Left ventricle myocardium superior (tissue), 1 donor: Measurements from ENCODE around the gene QRICH1. TPM values are rescaled to one million over a fixed set of nuclear protein-coding genes. Genes with fewer than 3 reads are reported as not detected.
A peak's percentile ranks its signal among the peaks of the same experiment; 100 is the strongest.

Experiments used
- ATAC-seq: fragments of 200-7000 bp; cut with Tn5 transposase; one replicate; pipeline ENCODE4 v1.9.1; 2020; ENCODE audit warnings: mild to moderate bottlenecking, moderate library complexity
- DNase-seq: peaks from one replicate; pipeline ENCODE4 v3.0.0-alpha.2; 2020
- intact Hi-C: fragments of 100-400 bp; cut with micrococcal nuclease; formaldehyde crosslinking; loops from one replicate; pipeline ENCODE4 v1.11.0; 2022
- microRNA-seq: library from miRNA; unstranded; fragments of <30 nt; microRNA quantifications from one replicate; pipeline ENCODE4 v1.2.0, GENCODE V29; 2020; ENCODE audit warnings: borderline number of aligned reads
- total RNA-seq: library from RNA; stranded (reverse); fragmentation: NEBNext Ultra II Directional; extraction: Animal tissue kit (Norgen Biotek cat#: 25700); gene quantifications from one replicate; pipeline ENCODE4 v1.2.1, GENCODE V29; 2021
- donor health status: DM: no; HTN: yes; CAD: no; lungs with severe emphysema.

Gene QRICH1
- total RNA-seq, 1 donor from 2014 or later: 61.9 TPM

DNA sequence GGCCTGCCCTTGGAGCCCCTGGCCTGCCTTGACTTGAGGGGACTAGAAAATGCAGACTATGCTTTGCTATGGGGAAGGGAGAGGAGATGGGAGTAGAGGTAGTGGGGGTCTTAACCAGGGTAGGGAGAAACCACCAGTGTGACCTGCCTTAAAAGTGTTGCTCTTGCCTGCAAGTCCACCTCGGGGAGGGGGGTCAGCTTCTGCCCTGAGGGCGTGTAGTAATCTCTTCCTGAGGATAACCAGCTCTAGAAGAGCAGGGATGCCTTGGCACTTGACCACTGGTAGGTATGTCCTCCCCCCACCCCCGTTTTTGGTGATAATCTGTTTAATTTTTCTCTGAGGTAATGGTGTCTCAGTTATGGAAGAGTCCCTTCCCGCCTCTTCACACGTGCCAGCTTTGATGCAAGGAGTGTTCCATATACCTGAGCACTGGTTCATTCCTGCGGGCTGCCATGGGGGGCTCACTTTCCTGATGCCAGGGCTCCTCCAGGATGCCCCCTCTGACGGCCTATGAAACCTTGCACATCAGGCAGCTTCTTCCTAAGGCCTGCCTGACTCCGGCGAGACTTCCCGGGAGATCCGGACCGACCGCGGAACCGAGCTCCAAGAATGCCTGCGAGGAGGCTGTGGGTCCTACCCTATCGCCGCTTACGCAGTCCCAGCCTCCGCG lies 104.6 kb downstream of the QRICH1 start:
- ATAC-seq (no peak), DNase-seq (no peak)
- intact Hi-C loops: no loop called here

- DNase-seq (no peak), ATAC-seq (no peak)
- intact Hi-C loops: no loop called here
Measured at GRCh38 chr3:48985831-48986376, 108.0 kb downstream of the QRICH1 start.

DNA sequence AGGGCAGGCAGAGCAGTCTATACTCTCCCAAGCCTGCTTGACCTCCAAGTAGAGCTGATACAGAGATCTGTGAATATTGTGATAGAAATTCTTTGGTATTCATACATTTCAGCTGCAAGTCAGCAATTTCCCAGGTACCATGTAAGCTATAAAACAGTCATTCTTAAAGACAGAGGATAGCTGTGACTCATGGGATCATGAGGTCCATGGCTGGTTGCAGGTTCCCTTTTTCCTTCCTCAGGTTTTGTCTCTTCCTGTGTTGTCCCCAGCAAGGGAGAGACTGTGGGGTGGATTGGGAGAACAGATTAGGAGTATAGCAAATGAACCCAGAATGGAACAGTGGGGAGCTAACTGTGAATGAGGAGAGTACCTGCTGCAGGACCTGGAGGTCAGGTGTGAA lies 109.2 kb downstream of the QRICH1 start:
- ATAC-seq: no peak
- no peak for DNase-seq
- intact Hi-C loops: no loop called here

GRCh38 chr3:48983096-48983495 lies 110.8 kb downstream of the QRICH1 start:
- intact Hi-C loops: no loop called here
- ATAC-seq (no peak), DNase-seq (no peak)

DNA sequence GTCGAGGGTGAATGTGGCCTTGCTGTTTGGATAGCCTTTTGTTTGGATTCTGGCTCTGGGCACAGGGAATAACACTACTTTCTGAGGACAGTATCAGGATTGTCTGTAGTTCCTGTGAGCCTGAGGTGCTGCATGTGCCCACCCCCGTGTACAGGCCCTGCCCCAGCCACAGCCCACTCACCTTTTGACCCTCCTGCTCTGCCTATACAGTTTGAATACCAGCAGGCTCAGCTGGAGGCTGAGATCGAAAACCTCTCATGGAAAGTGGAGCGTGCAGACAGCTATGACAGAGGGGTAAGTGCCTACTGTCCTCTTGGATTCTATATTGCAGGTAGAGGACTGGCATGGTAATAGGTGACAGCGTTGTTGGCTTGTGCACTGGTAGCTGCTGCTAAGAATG lies 111.2 kb downstream of the QRICH1 start:
- ATAC-seq (no peak), DNase-seq (no peak)
- intact Hi-C loops: no loop called here

DNA sequence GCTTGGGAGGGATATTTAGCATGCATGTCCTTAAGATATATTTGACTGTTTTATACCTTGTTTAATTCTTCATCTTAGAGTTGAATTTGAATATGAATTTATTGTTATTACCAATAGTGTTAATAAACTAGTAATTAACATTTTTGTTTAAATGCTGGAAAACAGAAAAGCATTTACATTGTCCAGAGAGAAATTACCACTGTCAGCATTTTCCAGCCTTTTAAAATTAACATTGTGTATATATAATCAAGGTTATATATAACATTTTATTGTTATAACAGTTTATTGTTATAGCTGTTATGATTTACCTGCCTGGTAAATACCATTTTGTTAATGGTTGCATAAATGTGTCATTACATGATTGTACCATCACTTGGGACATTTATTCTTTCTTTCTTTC lies 111.9 kb downstream of the QRICH1 start:
- intact Hi-C loops: no loop called here

GRCh38 chr3:48980295-48980694 lies 113.6 kb downstream of the QRICH1 start:
- ATAC-seq (peak; percentile 70), DNase-seq (no peak)
- intact Hi-C loops: no loop called here

More for the DNA sequence above, 111.9 kb downstream of the QRICH1 start:
- DNase-seq (no peak), ATAC-seq (no peak)

Small RNAs within 50 kb of the gene (microRNA-seq; reads per million reads assigned to microRNA genes)
- gene MIR191 (4,825 reads per million, percentile 90 among the genes with 10 or more reads in this experiment), gene MIR425 (1,296 reads per million, percentile 80 among the genes with 10 or more reads in this experiment), gene MIR6890 (not detected)

Other genes with a start within 250 kb of the QRICH1 start
- gene PRKAR2A, start 246.2 kb downstream of the QRICH1 start, total RNA-seq: 58.3 TPM
- 124 TPM for gene SLC25A20, start 195.2 kb downstream of the QRICH1 start, total RNA-seq
- gene ARIH2, start 175.2 kb downstream of the QRICH1 start, total RNA-seq: 141 TPM
- 27.6 TPM for gene P4HTM, start 103.8 kb downstream of the QRICH1 start, total RNA-seq
- gene WDR6, start 86.7 kb downstream of the QRICH1 start, total RNA-seq: 86.9 TPM
- 10.7 TPM for gene DALRD3, start 75.5 kb downstream of the QRICH1 start, total RNA-seq
- 168 TPM for gene NDUFAF3, start 72.0 kb downstream of the QRICH1 start, total RNA-seq
- gene IMPDH2, start 64.7 kb downstream of the QRICH1 start, total RNA-seq: 59.6 TPM
- gene QARS1, start 10.7 kb upstream of the QRICH1 start, total RNA-seq: 227 TPM
- 64.6 TPM for gene USP19, start 26.8 kb upstream of the QRICH1 start, total RNA-seq
- gene LAMB2, start 39.0 kb upstream of the QRICH1 start, total RNA-seq: 798 TPM
- 10.2 TPM for gene CCDC71, start 72.3 kb upstream of the QRICH1 start, total RNA-seq
- gene KLHDC8B, start 77.5 kb upstream of the QRICH1 start, total RNA-seq: 95.1 TPM
- gene C3orf62, start 183.2 kb upstream of the QRICH1 start, total RNA-seq: 3.0 TPM
- 37.3 TPM for gene USP4, start 246.0 kb upstream of the QRICH1 start, total RNA-seq